Fibroblast of peridontal ligament (primary cell): ENCODE measurements around the gene KRTAP3-1.
A peak's percentile ranks its signal among the peaks of the same experiment; 100 is the strongest.
"Not testable (repeated sequence)": the region's sequence is repeated elsewhere in the genome, so short reads cannot be mapped to it uniquely, and the experiment has no call there.

Experiments used
- DNase-seq: peaks from one replicate; pipeline ENCODE4 v3.0.0-alpha.2; 2010; ENCODE audit errors: extremely low read depth

Gene KRTAP3-1

GRCh38 chr17:41015454-41015853 lies 6.5 kb upstream of the KRTAP3-1 start:
- no peak for DNase-seq

- DNase-seq, result peak; percentile 95
Measured at GRCh38 chr17:41013606-41014005, 4.7 kb upstream of the KRTAP3-1 start.

DNA sequence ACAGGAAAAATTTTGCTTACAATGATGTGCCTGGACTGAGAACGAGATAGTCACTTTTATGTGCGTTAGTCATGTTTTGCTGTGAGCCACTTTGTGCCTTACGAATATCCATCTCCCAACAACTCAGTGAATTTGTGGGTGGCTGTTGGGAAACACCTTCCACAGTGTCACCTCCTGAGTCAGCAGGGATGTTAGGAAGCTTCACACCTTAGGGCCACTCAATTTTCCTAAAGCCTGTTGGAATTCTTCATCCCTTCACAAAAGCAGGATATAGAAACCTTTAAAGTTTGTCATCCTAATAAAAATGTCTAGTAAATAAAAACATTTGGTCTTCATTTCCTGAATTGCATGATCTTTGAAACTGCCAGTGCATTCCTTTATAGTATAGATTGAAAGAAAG lies 4.3 kb upstream of the KRTAP3-1 start:
- no peak for DNase-seq

DNA sequence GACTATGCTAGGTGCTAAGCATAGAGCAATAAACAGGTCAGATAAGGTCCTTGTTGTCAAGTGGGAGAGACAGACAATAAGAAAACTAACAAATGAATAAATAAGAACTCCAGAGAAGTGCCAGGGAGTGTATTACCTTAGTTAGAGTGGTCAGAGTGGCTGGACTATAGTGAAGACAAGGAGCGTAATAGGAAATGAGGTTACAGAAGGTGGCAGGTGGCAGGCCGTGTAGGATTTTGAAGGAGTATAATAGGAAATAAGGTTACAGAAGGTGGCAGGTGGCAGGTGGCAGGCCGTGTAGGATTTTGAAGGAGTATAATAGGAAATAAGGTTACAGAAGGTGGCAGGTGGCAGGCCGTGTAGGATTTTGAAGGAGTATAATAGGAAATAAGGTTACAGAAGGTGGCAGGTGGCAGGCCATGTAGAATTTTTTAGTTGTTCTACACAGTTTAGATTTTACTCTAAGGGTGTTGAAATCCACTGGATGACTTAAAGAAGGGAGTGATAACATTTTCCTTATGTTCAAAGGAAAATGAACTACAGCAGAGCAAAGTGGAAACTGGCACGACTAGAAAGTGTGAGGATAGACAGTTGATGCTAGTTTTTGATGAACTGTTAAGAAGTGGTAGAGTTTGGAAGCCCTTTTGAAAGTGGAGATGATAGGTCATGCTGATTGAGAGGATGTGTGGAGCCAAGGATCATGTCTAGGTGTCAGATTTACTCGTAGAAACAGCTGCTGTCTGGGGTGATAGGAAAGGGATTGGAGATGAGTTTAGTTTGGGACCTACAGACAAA lies 3.6 kb upstream of the KRTAP3-1 start:
- DNase-seq, result no peak

- DNase-seq, result peak; percentile 66
Measured at GRCh38 chr17:41010441-41010840, 1.5 kb upstream of the KRTAP3-1 start.

- DNase-seq, result no peak
Measured at GRCh38 chr17:41009936-41010335, 1.0 kb upstream of the KRTAP3-1 start.

DNA sequence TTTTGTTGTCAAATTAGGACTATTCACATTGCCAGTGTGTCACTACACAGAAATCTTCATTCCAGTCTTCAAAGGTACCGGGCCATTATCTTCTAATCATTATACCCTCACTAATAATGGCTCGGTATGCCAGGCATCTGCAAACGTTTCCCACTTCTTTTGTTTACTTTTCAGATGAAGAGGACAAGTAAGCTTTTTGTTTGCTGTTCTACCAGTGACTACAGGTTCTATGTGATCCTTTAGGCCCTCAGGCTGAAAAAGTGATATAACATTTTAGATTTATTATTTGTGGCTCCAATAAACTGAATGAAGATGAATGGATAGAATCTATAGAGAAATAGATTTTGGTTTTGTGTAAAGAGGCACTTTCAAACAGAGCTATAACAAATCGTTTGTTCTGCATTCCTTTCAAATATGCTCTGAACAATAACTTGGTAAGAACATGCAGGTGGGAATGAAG lies 403 bp upstream of the KRTAP3-1 start:
- no peak for DNase-seq

GRCh38 chr17:41004397-41004796 lies 4.5 kb downstream of the KRTAP3-1 start:
- DNase-seq, result no peak

- peak; percentile 54 for DNase-seq
Measured at GRCh38 chr17:41003926-41004325, 5.0 kb downstream of the KRTAP3-1 start.

DNA sequence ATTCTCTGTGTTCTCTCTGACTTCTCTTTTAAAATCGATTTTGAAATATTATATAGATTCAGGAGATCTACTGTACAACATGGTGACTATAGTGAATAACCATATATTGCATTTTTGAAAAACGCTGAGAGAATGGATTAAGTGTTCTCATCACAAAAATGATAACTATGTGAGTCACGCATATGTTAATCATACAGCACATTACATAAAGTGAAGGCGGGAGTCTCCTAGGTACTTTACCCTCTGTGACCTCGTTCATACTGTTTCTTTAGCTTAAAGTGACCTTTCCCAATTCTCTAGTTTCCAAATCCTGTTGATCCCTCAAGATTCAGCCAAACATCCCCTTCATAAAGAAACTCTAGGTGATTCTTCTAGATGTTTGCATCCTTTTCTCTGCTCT lies 6.1 kb downstream of the KRTAP3-1 start:
- DNase-seq, result no peak

GRCh38 chr17:41001795-41002194 lies 7.1 kb downstream of the KRTAP3-1 start:
- DNase-seq, result no peak

DNA sequence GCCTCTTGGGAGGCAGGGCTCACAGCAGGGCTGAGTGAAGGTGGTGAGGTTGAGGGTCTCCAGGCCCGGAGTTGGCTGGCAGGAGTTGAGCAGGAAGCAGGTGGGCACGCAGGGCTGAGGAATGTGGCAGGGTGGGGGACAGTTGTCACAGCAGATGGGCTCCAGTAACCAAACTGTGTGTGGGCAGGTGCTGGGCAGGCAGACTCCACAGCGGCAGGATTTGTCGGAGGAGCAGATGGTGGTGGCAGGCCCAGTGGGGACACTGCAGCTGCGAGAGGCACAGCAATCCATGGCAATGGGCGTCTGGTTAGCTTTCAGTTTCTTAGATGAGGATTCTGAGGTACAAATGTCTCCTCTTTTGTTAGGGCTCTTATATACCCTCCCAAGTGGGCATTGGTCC lies 9.4 kb downstream of the KRTAP3-1 start, which contains the start of gene KRTAP3-2:
TSS of gene KRTAP3-2 (minus strand) at position 344 of the 400 bp plus-strand sequence. CDS start at position 291, 53 bp downstream.
- not testable (repeated sequence) for DNase-seq

DNA sequence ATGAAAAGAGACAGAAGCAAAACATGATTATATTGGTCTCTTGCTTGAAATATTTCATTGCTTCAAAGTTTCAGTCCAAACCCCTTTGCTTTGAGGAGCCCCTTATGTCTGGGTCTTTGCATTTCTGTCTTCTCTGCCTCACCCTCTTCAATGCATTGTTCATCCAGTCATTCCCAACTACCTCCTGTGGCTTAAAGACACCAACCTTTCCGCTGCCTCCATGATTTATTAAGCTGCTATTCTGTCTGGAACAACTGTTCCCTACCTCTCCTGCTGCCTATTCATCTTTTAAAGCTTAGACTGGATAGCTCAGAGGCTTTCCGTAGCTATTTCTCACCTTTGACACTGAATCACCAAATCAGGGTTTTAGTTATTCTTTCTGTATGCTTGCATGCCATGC lies 11.6 kb downstream of the KRTAP3-1 start:
- DNase-seq, result no peak

DNA sequence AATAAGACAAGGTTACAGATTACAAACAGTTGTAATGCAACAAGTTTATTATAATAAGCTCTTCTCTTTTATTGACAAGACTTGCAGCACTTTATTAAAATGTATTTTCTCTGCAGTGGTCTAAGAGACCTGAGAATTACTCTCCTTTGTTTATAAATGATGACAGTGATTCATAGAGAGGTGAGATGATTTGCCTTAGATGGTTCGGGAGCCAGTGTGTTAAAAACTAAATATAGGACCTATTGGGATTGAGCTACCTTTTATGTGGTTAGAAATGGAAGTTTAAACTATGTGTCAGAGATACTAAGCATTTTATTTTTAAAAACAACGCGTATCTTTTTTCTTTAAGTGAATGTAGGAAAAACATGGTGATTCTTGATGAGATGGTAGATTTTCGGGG lies 12.1 kb downstream of the KRTAP3-1 start:
- no peak for DNase-seq

DNA sequence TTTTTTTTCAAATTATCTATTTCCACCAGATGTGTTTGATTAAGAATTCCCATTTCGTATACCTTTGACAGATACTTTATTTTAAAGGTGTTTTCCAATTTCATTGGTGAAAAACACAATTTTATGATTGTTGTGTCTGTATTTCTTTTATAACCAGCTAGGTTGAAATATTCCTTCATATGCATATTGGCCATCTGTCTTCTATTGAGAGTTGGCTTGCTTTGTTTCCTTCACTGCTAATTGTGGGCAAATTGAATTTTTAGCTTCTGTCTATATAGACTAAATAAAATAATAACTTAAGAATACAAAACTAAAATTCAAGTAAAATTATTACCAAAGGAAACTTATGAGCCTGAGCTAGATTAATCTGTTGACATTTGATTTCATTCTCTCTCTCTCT lies 13.8 kb downstream of the KRTAP3-1 start:
- DNase-seq, result no peak

- DNase-seq, result no peak
Measured at GRCh38 chr17:40993839-40994238, 15.1 kb downstream of the KRTAP3-1 start, which contains the start of gene KRTAP3-3. TSS of gene KRTAP3-3 (minus strand) at chr17:40994164. CDS start at chr17:40994097, 67 bp downstream.

- no peak for DNase-seq
Measured at GRCh38 chr17:40993084-40993483, 15.8 kb downstream of the KRTAP3-1 start.

DNA sequence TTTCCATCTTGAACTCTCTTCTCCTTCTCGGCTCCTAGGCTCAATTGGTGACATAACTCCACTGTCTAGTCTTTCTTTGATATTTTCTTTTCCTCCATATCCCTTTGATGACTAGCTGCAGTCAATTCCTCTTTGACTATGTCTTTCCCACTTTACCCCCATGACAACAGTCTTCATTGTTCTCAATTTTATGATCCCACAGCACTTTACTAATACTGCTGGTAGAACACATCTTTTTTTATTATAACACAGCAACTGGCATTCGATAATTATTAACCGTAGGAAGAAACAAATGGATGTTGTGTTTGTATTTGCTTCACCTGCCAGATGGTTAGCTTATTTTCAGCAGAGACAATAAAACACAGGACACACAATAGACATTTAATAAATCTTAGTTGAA lies 16.3 kb downstream of the KRTAP3-1 start:
- no peak for DNase-seq

GRCh38 chr17:40986920-40987319 lies 22.0 kb downstream of the KRTAP3-1 start:
- no peak for DNase-seq

- DNase-seq, result no peak
Measured at GRCh38 chr17:40984226-40984625, 24.7 kb downstream of the KRTAP3-1 start, which contains the start of gene KRT40. TSS of gene KRT40 (minus strand) at chr17:40984326. CDS start at chr17:40984273, 53 bp downstream.

DNA sequence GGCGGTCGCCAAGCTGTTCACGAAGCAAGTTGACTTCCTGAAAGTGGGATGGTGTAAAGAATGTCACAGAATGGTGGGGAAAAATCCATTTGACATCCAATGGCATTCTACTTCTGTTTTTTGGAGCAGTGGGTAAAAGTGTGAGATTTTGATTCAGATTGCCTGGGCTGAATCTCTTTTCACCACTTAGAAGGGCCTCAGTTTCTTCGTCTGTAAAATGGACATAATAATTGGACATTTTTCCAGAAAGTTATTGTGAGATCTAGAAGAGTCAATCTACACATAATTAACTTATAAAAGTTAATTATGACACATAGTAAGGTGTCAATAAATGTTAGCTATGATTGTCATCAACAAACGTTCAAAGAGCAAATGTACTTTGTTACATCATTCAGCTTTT lies 27.8 kb downstream of the KRTAP3-1 start:
- DNase-seq, result no peak

- DNase-seq, result no peak
Measured at GRCh38 chr17:40980596-40980995, 28.3 kb downstream of the KRTAP3-1 start.

DNA sequence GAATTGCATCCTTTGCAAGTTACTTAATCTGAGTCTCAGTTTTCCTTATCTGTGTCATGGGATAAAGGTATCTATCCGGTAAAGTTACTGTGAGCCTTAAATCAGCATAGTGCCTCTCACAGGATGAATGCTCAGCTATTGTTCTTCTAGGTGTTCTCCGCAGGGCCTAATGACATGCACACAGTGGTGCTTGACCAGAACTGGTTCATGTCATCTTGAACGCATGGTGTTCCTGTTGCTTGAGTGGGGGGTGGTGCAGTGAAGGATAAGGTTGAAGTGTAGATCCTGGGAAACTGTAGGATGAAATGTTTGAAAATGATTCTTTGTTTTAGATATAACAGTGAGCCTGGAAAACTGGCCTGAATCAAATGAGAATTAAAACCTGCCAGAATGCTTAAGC lies 28.8 kb downstream of the KRTAP3-1 start:
- DNase-seq, result no peak
